Eye (tissue), 1 donor: ENCODE measurements around the gene CCER1.
A peak's percentile ranks its signal among the peaks of the same experiment; 100 is the strongest.

Source experiments
- DNase-seq: peaks from one replicate; pipeline ENCODE4 v3.0.0-alpha.2; 2015

Gene CCER1

DNA sequence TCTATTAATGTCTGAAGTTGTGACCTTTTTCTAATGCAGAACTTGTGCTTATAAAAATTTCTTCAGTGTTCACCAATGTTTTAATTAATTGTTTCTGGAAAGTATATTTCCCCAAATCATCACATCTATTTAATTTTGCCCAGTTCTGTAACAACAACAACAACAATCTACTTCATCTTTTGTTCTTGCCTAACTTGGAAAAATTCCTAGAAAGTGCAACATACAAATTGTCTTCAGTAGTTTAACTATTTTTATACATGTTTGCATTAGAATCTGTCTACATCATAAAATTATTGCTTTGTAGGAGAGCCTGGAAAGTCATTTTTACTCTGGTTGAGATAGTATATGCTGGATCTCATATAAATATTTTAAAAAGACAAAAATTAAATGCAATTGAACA is 38.5 kb downstream of the CCER1 start:
- DNase-seq: no peak

DNA sequence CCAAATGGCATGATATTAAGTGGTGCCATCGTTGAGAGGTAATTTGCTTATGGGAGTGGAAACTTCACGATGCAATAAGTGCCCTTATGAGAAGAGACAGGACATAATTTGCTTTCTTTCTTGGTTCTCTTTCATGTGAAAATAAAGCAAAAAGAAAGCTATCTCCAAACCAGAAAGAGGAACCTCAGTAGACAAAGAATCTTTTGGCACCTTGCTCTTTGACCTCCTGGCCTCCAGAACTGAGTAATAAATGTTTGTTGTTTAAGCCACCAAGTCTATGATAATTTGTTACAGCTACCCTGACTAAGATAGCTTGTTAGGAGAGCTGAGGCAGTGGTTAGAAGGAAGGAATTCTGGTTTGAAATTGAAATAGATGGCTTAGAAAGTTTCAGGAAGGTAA is 39.6 kb downstream of the CCER1 start:
- DNase-seq: no peak

DNA sequence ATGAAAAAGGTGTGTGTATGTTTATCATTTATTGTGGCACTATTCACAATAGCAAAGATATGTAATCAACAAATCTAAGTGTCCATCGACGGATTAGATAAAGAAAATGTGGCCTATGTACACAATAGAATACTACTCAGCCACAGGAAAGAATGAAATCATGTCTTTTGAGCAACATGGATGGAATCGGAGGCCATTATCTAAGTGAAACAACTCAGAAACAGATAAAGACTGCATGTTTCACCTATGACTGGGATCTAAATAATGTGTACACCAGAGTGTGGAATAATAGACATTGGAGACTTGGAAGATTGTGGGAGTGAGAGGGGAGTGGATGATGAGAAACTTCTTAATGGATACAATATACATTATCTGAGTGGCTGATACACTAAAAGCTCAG is 44.0 kb downstream of the CCER1 start:
- no peak for DNase-seq

DNA sequence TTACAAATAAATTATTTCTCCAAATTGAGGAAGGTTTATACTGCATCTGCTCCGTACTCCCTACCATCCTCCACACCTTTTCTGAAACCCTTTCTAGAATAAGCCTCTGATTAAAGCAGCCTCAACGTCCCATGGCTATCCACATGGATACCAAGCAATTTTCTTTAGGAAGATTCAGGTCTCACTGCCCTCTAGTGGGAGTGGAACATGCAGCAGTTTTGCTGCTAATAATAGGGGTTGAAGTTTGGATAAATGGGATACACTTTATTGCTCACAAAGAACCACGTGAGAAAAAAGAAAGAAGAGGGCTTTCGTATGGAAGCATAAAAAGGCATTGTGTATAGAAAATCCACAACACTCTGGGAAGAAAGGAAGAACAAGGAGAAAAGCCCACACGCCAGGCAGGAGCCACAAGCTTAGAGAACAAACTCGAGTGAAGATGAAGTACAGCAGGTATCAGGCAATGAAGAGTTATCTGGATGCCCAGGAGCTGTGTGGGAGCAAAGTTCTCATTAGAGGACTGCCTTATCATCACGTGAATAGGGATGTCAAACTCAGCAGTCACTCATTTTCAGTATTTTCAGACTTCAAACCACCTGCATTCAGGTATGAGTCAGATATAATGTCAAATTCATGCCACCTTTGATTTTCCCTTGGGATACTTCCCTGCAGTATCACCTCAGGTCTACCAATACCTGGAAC is 45.8 kb downstream of the CCER1 start:
- DNase-seq: peak; percentile 65

DNA sequence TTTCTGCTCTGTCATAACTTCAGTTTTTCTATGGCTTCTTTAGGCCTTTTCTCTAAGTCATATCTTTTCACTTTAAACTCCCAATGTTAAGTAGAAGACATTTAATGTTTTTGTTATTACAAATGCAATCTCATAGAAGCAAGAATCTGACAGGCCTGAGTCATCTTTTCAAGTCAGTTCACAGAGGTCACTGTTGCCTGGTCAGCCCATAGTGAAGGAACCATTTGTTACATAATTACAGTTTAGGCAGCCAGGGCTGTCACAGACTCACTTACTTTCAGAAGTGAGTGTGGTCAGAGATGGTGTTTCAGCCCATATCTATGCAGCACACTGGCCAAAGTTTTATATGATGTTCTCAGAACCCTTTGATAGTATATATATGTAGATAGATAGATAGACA is 46.5 kb downstream of the CCER1 start:
- DNase-seq: no peak

DNA sequence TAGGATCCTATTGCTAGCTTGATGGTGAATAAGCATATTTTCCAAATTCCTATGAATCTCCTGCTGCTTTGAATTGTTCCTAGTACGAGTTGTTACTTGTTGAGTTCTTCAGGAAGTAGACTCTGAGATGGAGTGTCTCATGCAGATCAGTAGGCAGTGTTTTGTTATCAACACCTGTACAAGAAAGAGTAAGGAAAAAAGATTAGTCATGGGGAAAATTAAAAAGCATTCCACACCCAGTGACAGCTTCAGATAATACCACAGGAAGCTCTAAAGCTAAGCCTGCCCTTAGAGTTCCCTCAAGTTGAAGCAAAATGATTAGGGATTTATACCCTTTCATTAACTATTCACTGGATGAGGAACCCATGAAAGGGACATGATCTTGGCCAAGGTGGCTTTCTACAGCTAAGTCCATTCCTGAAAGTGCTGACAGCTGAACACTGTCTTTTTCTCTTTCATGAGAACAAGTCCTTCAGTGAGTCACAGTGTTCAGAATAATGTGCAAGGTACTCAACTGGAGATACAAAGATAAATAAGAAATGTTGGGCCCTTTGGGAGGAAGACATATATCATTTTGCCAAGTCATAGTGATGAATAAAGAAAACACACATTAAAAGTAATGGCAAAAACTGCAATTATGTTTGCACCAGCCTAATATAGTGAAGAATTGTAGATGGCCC is 49.1 kb downstream of the CCER1 start:
- no peak for DNase-seq

DNA sequence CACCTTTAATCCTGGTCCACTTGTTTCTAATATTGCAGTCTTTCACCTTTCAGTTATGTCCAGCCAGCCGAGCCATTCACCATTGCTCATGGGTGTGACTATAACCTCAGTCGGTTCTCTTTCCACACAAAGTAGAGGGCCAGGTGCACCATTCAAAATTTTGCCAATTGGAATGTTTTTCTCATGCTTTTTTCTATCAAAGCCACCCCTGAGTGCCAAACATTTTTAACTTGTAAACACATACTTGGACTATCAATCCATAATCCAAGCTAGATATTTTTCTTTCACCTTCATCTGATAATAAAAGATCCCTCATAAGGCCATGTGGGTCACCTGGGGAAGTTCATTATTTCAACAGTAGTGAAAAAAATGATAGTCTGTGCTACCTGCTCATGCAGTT is 52.4 kb downstream of the CCER1 start:
- DNase-seq: no peak
